GM18508 (cell line): ENCODE results near the gene SCO1.

ENCODE experiments used
- ATAC-seq: cut with Tn5 transposase; IDR thresholded peaks from one replicate; pipeline ENCODE4 v1.9.1; 2021; ENCODE audit warnings: moderate number of reproducible peaks; ENCODE audit not compliant: insufficient read depth, unreplicated experiment

The SCO1 gene

DNA sequence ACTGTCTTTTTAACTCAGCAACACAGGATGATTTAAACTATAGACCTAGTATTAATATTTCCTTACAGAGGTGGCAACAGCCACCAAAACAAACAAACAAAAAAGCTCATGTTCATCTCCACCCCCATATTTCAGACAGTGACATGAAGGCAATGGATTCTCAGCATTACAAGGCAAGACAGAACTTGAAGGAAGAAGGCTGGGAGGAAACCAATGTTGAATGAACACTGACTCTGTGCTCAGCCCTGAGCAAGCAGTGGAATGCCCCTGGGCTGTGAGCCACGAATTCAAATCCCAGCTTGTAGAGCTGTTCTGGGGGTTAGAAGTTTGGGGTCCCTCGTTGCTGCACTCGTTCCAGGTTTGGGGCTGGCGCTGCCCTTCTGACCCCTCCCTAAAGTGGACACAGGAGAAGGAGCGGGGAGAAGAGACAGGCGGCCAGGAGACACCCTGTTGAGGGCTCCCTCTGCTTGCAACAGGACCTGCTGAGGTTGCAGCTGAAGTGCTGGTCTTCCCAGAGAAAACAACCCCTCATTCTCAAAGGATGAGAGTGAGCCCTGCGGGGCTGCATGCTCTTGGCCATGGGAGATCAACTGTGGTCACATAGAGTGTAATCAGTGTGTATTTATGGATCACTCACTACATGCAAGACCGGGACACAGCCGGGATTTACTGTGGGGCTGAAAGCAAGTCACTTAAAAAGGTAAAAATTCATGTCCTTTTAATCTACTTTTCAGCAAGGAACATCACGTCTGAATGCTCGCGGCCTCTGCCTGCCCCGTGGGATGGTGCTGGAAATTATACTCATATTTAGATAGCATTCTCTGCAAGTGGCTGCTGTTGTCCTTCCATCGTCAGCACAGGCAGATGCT is 74.5 kb downstream of the SCO1 start:
- ATAC-seq = no peak
